NCI-H748 (cell line): ENCODE measurements around the gene RASGEF1C.

Experiments used
- DNase-seq: peaks from one replicate; lab custom pipeline; 2025; ENCODE audit not compliant: unreplicated experiment; lab: John Stamatoyannopoulos, UW

RASGEF1C gene

DNA sequence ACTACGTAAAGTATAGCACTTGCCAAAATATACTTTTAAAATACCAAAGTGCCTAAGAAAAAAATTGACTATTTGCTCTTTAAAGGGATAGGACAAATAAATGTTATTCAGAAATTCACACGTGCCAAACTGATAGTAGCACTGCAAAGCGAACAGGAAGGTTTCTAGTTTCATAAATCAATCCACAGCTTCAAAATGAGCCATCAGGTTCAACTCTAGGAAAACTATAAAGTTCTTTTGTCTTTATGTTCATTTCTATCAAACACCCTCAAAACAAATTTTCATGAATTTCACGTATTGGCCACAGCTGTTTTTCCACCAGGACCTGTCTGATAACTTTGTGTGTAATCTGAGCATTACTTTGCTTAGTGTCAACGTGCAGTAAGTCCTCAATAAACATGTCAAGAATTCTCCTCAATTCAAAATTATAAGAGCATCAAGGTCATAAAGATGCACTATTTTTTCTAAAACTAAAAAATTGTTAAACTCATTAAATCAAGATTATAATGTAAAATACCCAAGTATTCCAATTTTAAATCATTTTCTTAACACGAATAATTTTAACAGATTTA lies 140.4 kb downstream of the RASGEF1C start:
- DNase-seq = no peak

DNA sequence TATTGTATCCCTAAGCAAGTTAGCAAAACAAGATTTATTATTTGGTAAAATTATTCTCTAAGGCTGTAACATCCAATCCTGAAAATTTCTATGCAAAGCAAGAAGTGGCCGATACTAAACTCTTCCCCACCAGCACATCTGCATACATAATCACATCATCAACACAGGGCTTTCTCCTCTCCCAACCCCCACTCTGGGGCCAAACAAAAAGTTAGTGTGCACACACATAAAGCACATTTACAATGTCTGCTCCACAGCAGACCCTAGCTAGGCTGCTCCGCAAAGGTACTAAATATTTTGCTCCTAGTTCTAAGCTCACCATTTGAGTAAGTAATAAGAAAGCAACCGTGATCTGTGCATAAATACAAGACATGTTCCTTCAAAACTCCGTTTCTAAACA lies 141.0 kb downstream of the RASGEF1C start:
- DNase-seq = no peak

DNA sequence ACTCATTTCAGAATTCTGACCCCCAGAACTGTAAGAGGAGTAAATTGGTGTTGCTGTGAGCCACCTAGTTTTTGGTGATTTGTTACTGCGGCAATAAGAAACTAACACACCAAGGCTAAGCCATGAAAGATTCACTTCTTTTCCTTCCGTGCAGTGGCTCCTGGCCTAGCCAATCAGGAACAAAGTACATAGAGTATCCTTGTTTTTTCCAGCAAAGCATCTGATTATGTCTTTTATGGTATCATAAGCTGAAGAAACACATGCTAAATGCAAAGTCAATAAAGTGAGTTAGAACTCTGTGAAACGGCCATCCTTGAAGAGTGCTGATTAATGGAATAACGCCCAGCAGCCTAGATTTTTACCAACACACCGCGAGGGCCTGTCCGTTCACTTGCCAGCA lies 148.8 kb downstream of the RASGEF1C start:
- DNase-seq = no peak

DNA sequence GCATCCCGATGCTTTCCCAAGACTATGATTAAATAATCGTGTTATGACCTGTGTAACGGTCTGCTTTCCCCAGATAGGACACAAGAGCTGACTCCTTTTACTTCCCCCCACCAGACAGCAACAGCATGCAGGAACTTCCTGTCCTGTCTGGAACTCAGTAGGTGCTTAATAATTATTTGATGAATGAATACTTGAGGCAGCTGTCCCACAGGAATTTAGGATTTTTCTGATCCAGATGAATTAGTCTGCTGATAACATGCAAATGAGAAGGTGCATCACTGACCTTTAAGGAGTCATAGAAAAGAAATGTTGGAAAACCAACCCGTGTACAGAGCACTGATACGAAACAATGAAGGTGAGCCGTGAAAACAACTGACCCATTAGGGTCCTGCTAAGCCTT lies 149.7 kb downstream of the RASGEF1C start:
- no peak for DNase-seq

DNA sequence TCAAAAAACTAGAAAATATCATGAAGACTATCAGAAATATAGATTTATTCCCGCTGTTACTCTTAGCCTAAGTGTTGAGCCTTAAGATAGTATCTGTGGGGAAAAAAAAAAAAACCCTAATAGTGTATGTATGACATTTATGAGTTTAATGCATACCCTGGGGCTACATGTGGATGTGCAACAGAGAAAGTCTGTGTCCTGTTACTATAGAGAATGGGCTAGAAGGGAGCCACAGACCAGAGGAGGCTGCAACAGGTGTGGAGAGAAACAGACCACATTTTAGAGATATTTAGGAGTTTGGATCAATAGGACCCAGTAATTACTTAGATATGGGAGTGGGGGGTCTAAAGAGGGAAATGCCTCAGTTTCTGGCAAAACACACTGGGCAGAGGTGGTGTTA lies 152.9 kb downstream of the RASGEF1C start:
- no peak for DNase-seq

DNA sequence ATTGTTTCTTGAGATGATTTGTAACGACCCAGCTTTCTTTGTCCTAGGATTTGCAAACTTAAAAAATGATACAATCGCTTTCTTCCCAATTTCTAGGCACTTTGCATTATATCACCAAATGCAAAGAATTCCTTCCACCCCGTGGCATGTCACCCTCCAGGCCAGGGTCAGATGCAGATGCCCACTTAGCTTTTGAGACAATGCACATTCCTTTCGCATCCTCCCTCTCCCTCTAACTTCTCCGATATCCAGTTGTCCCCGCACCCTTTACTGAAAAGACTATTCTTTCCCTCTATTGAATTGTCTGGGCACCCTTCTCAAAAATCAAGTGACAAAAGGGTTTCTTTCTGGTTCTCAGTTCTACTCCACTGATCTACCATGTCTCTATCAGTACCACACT lies 154.8 kb downstream of the RASGEF1C start:
- DNase-seq = no peak

DNA sequence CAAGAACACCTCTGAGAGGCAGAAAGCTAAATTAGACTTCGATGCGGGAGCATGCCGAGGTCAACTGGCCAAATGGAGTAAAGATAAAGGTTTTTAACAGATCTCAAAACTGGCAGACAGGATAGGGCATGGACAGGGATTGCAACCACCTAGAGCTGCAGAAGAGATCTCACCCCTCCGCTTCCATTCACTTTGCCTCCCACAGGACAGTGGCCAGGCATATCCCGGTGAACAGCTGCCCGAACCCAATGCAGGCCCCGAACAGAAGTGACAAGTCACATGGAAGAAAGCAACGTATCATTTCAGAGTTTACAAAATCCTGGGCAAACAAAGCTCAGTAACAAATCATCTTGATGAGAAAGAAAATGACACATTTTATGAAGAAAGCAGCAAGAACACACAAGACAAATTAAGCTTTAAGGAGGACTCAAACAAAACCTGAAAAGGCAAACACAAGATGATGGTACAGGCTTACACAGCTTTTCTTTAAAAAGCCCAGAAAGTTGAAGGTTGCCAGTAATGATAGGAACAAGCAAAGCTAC lies 155.9 kb downstream of the RASGEF1C start:
- DNase-seq = no peak

DNA sequence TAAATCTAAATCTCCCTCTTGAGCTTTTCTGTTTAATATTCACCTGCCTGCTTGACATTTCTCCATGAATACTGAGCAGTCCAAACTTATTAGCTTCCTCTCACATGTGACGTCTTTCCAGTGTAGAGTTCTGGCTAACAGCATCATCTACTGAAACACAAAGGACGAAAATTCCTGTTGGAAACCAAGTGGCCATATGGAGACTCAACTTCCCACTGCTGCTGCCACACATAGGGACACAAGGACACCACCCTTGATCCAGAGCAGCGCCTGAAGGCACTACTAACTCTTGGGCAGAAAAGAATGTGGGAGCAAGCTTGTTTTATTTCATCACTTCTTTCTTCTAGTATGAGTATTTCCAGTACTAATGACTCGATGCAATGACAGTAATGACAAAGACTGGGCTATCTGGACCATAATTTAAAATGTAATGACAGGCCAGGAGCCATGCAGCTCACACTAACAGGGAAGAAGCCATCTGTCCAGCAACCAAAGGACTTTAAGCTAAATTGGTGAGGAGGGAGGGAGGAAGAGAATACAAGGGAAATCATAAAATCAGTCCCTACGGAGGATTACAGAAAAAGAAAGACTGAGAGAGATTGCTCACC lies 156.7 kb downstream of the RASGEF1C start:
- DNase-seq = no peak
